Amygdala (tissue), 56 donors: ENCODE measurements around the gene ABI1.

Experiments used
- DNase-seq, 56 donors: peaks; one replicate each; lab custom pipeline; 2025; lab: John Stamatoyannopoulos, UW

ABI1 gene

DNA sequence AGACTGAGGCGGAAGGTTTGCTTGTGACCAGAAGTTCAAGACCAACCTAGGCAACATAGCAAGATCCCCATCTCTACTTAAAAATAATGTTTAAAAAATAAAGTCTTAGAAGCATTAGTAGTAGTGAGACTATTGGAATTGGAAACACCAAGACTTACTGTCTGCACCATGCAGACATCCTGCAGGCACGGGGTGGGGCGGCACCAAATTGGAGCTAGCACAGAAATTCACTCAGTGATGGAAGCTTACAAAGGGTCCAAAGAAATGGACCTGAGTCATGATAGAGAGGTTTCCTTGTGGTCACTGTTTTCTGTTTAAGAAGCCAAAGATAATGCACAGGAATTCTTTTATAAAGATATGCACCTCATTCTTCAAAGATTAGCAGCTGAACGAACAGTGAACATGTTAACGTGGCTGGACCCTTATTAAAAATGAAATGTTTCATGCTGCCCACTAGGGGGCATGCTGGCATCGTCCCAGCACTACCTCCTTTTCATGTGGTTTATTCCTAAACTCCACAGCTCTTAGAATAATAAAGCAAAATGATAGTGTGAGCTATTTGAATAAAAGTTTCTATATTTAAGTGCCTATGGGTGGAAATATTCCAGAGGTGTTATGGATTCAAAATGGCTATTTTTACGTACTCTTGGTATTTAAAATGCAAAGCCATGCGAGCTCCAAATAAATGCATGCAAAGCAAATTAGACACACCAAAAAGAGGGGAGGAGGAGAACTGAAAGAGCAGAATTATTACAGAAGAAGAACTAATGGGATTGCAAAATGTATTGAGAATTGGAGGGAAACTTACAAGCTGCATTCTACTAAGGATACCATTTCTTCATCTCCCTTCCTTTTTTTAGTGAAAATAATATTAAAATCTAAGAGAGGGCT is 134.7 kb downstream of the ABI1 start:
- peak in 39 of 56 donors; percentile 5 to 79 (median 31) for DNase-seq

DNA sequence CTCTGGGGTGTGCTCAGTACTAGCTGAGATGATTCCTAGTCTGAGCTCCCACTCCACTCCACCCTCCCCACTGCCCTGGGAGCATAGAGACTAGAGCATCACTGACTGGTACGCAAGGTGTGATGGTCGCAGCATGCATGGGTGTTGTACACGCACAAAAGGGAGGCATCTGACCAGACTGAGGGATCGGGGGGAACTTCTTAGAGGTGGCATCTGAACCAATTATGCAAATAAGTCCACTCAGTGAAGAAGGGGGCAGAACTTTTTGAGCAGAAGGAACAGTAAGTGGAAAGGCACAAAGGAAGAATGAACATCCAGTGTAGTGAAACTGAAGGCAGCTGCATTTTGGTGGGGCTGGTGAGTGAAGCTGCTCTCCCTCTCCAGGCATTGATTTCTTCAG is 137.7 kb downstream of the ABI1 start:
- no peak for DNase-seq

DNA sequence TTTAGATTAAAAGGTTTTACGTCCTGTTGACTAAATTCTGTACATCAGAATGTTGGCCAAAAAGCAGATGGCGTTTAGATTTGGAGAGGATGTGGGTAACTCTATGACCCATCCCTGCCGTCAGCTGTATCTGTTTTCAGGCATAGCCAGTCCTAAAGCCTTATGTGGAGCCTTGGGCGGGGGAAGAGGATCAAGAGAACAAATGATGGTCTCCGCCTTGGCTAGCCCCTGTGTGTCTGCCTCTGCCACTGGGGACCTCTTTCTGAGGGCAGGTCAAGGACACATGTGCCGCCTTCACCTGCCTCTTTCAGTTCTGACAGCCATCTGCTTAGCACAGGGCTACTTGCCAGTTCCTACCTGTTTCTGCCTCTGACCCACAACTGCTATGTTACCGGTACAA is 139.2 kb downstream of the ABI1 start:
- no peak for DNase-seq

DNA sequence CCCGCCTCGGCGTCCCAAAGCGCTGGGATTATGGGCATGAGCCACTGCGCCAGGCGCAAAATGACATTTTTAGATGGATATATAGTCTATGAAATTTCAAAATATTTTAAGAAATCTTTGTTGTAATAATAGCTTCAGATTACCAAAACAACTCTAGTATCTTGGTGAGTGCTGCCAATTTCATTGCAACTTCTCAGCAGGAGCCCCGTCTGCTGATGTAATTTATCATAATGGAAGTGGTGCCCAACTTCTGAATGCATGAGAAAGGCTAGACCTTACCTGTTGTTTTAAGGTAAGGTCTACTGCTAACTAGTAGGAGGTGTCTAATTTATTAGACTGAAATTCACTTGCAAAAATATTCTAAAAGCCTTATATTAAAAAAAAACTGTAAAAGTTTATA is 143.3 kb downstream of the ABI1 start:
- DNase-seq, result no peak

DNA sequence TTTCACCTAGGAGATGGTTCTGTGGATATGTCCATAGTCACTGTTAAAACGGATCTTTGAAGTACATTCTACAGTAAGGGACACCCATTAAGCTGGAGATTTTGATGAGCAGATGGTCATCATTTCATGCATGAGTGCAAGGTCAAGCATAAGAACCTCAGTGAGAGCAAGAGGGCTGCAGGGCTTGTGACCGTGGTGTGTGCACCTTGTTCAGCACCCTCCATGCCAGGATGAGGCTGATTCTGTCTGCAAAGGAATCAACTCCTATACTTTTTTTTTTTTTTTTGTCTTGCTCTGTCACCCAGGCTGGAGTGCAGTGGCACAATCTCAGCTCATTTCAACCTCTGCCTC is 145.6 kb downstream of the ABI1 start:
- DNase-seq, result no peak

DNA sequence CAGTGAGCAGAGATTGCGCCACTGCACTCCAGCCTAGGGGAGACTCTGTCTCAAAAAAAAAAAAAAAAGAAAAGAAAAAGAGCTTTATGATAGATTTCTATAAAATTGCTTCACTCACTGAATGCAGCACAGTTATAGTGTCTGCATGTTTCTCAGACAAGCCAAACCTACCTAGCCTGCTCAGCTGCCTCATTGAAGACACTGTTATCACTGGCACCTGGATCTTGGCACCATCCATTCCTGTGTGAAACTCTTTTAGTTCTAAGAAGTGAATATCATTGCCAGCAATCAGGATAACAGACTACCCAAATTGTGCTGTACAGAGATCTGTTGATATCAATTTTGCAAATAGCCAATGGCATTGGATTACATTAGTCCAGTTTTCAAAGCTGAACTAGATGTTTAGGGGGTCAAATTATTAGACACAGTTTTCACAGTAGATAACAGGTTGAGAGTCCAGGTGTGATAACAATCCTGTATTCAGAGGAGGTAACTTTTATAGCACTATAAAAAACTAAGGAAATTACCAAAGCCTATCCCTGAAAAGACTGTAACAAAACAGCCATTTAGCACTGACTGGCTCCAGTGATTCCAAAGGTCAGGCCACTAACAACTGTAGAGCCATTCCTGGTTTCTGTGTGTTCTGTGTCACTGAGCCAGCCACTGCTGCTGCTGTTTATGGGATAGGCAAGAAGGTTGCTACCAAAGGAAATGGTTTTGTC is 146.2 kb downstream of the ABI1 start:
- DNase-seq, result no peak

DNA sequence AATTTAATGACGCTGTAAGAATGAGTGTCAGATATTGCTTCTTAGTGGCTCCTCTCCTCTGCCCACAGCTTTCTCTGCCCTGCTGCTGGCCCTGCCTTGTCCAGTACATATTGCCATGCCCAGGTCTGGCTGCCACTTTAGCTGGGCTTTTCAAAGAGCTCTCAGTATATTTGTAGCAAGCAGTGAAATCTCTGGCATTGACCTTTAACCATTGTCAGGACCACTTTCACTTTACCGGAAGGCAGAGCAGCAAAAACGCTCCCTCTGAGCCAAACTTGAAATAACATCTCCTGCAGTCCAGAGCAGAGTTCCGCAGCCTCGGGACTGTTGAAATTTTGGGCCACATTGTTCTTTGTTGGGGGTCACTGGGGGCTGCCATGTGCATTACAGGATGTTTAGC is 149.4 kb downstream of the ABI1 start:
- no peak for DNase-seq

DNA sequence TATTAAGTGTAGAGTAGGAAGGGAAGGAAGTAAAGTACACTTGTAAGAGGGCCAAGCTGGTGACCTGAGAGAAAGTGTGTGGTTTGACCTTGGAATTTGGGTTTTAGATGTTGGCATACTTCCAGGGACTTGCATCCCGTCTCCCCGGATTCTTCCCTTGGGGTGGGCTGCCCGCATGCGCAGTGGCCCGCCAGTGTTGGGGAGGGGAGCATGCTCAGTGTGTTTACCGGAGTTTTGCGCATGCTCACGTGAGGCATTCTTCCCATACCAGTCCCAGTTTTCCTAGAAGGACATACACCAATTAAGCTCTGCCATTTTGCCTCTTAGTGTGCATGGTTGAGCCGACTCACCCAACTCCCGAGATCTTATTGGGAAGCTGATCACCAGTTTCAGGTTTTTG is 153.8 kb downstream of the ABI1 start:
- no peak for DNase-seq

DNA sequence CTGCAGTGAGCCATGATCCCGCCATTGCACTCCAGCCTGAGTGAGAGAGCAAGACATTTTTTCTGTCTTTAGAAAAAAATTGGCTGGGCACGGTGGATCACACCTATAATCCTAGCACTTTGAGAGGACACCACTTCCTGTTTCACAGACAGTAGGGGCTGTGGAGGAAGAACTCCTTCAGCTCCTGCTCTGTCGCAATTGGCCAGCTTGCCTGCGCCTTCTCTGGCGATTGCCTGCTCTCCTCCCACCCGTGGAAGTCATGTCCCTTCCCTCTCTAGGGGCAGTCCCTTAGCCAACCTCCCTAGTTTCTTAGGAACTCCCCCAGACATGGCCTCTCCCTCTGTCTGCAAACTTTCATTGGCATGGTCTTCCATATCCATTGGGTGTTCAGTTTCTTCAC is 154.6 kb downstream of the ABI1 start:
- no peak for DNase-seq

DNA sequence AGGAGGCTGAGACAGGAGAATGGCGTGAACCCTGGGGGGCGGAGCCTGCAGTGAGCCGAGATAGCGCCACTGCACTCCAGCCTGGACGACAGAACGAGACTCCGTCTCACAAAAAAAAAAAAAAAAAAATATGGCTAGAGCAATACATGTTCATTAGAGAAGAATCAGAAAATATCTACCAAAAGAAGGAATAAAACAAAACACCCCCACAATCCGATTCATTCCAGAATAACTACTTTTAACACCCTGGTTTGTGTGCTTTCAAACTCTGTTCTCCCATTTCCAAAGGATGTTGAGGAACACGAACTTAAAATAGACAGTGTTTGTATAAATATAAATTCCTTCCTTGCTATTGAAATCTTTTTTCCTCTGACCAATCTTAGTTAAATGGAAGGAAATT is 156.8 kb downstream of the ABI1 start:
- DNase-seq, result no peak

DNA sequence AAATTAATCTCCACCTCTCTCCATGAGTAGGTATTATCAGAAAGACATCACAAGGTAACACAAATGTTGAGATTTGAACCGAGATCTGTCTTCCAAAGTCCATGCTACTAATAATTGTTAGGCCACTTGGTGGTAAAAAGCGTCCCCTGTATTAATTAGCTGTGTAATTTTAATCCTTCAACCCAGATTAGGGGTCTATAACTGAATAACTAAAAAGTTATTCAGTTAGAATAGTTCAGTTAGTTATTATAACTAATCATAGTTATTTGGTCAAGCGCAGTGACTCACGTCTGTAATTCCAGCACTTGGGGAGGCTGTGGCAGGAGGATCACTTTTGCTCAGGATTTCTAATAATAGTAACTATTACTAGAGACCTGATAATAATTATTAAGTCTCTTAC is 157.7 kb downstream of the ABI1 start:
- DNase-seq, result no peak

DNA sequence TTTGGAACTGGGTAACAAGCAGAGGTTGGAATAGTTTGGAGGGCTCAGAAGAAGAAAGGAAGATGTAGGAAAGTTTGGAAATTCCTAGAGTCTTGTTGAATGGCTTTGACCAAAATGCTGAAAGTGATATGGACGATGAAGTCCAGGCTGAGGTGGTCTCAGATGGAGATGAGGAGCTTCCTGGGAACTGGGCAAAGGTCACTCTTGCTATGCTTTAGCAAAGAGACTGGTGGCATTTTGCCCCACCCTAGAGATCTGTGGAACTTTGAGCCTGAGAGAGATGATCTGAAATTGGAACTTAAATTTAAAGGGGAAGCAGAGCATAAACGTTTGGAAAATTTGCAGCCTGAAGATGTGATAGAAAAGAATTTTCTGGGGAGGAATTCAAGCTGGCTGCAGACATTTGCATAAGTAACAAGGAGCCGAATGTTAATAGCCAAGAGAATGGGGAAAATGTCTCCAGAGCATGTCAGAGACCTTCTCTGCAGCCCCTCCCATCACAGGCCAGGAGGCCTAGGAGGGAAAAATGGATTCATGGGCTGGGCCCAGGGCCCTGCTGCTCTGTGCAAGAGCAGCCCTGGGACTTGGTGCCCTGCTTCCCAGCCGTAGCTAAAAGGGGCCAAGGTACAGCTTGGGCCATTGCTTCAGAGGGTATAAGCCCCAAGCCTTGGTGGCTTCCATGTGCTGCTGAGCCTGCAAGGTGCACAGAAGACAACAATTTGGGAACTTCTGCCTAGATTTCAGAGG is 159.7 kb downstream of the ABI1 start:
- no peak for DNase-seq

DNA sequence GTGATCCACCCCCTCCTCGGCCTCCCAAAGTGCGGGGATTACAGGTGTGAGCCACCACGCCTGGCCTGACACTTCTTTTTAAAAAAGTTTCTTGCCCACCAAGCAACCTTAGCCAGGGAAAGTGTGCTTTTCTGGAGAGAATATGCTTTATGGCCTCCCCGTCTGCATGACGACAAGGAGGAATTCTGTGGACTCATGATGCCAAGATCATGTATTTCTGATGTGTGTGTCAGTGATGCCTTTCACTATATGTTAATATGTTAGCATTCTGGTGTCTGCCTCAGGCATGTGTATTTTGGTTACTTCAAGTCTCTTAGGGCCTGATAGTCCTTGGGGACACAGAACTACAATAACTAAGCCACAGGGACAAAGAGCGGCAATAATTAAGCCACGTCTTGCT is 161.1 kb downstream of the ABI1 start:
- no peak for DNase-seq

DNA sequence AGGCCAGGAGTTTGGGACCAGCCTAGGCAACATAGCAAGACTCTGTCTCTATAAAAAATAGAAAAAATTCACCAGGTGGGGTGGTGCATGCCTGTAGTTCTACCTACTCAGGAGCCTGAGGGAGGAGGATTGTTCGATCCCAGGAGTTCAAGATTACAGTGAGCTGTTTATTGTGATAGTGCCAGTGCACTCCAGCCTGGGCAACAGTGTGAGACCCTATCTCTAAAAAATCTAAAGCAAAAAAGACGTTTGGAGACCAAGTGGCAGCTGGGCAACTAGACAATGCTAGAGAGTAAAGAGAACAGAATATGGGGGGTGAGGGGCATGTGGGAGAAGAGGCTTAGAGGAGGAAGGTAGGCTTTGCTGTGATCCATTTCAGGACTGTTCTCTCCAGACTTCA is 161.8 kb downstream of the ABI1 start:
- no peak for DNase-seq

DNA sequence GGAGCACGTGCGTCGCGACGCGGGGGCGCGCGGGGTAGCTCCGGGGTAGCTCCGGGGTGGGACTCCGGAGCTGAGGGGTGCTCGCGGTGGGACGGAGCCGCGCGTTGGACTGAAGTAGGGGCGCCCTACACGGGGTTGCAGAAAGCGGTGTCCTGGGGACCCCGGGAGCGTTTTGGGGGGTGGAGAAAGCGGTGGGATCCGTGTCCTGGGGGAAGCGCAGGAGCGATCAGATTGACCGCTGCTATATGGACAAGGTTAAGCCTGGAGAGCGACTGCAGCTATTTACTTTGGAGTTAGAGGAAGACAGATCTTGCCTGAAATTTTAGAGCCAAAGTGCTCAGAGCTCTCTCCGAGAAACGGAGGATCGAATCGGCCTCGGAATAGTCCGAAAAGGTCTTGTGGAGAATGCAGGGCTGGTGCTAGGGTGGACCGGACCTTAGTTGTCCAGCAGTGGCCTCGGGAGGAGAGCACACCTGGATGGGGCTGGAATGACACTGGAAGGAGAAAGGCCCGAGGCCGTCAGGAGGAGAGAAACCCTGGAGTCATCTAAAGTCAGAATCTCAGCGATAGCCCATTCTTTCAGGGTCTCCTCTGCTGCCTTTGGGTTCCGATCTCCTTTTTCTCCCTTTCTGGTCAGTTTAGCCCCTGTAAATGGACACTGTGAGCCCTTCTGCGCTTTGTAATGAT is 162.7 kb downstream of the ABI1 start:
- peak in 2 of 56 donors; percentile 24 to 61 for DNase-seq

DNA sequence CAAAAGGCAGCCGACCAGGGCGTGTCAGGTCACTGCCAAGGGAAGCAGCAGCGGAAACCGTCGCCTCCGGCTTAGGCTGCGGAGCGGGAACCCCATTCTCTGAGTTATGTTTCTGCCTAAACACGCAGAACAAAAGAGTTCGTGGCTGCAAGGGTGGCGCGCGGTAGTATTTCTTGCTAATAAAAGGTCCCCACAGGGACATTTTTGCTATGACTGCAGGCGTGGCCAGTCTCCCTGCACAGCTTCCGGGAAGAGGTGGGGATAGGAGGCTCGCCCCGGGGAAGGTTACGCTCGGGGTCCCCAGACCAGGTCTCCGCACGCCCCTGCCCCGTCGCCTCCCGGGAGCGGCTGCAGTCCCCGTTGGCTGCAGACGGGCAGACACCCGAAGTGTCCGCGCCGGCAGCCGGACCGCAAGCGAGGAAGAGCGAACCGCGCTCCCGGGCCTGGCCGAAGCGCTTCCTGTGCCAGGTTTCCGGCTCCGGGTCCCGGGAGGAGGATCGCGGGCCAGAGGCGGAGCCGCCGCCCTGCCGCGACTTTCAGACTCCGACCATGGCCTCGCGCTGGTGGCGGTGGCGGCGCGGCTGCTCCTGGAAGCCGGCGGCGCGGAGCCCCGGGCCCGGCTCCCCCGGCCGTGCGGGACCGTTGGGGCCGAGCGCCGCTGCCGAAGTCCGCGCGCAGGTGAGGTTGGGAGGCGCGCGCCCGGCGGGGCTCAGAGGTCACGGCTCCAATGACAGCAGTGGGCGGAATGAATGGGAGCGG is 163.4 kb downstream of the ABI1 start, which contains the start of gene PDSS1:
Gene PDSS1, plus strand, starts transcription at position 539 of the 759 bp plus-strand sequence. Its CDS starts 11 bp downstream, at position 550.
- DNase-seq, result peak in 53 of 56 donors; percentile 28 to 89 (median 72)

DNA sequence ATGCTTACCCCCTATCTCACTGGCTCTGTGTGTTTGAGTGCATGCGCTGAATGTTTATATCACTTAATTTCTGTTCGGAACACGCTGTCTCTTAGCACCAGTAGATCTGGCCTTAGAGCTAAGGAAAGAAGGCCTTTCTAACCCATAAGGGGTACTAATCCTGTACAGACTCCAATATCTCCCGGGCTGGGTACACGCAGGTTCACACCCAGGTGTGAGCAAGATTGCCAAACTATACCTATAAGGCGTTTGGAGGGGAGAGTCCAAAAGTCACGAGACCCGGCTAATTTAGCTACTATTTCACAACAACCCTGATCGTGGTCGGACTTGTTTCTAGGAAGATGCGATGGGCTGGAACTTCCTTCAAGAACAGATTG is 164.0 kb downstream of the ABI1 start:
- DNase-seq, result peak in 1 of 56 donors; percentile 54
